DMS 273 (cell line): Measurements from ENCODE around the gene ANKRD27.

Source experiments
- DNase-seq: peaks from one replicate; lab custom pipeline; 2025; ENCODE audit not compliant: unreplicated experiment; lab: John Stamatoyannopoulos, UW

The ANKRD27 gene

DNA sequence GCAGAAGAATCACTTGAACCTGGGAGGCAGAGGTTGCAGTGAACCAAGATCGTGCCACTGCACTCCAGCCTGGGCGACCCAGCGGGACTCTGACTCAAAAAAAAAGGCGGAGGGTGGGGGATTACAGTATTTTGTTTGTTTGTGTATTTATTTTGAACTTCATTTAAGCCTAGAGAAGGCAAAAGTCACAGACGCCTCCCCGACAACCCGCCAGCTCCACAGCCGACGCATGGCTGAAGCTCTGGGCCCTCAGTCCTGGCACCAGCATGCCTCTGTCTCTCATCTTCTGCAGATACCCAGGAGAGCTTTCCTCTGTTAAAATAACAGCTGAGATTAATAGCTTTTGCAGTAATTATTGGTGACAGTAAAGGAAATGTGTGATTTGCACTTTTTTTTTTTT lies 111.2 kb downstream of the ANKRD27 start:
- DNase-seq, result no peak

DNA sequence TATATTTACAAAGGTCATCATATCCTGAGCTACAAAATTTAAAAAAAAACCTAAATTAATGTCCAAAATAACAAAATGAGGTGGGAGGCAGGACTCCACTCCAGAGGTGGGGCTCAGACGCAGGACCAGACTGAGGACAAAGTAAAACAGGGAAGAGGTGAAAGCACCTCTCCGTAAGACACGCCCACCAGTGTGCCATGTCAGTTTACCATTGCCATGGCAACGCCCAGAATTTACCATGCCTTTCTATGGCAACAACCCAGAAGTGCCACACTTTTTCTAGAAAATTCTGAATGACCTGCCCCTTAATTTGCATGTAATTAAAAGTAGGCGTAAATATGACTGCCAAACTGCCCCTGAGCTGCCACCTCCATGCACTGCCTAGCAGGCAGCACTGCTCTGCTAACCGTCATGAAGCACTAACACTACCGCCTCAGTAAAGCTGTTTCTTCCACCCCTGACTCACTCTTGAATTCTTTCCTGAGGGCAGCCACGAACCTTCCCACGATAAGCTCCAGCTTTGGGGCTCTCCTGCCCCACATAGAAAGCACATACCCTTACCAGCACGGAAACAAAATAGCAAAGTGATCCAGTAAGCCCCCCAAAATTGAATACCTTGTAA lies 116.3 kb downstream of the ANKRD27 start:
- no peak for DNase-seq

DNA sequence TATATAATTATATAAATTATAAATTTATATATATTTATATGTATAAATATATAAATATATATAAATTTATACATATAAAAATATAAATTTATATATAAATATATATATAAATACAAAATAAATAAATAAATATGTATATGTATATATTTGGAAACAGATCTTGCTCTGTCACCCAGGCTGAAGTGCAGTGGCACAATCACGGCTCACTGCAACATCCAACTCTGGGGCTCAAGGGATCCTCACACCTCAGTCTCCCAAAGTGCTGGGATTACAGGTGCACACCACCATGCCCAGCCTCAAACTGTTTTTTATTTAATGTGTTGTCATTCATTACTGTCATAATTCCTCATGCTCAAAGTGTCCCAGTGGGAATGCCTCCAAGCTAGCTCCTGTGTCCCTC lies 119.2 kb downstream of the ANKRD27 start:
- DNase-seq, result no peak

DNA sequence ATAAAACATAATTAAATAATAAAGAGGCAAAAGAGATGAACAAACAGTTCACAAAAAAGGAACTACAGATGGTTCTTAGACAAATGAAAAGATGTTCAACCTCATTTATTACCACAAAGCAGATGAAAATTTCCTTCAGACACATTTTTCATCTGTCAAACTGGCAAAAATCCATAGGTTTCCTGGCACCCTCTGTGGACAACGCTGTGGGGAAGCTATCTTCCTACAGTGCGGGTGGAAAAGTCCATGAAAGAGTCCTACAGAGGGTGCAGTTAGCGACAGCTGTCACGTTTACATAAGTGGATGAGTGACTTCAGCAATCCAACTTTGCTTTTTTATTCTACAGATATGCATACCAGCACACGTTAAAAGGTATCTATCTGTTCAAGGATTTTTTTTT lies 124.3 kb downstream of the ANKRD27 start:
- peak; percentile 90 for DNase-seq
